Common myeloid progenitor, CD34-positive (primary cell): Measurements from ENCODE around the gene ASXL3.

Experiments
- CTCF ChIA-PET: fragments of 350-600 bp; sonication (Branson Sonifier 250); formaldehyde crosslinking; loops from one replicate; lab custom pipeline; 2021; ENCODE audit warnings: antibody characterized with exemption; lab: Charles Lee
- POLR2A ChIA-PET: fragments of 350-600 bp; sonication (Branson Sonifier 250); formaldehyde crosslinking; loops from one replicate; lab custom pipeline; 2021; ENCODE audit warnings: antibody characterized with exemption; lab: Charles Lee
- DNase-seq, 3 donors: peaks; one replicate each; pipeline versions ENCODE4 v3.0.0 to v3.0.0-alpha.2; 2013
- H3K27ac ChIP-seq, 2 experiments: 1 replicate in 1 of 2; 2 replicates in 1 of 2; pipeline ENCODE4 v1.7.0; 2013; ENCODE audit warnings: inconsistent platforms in 2 of 2, low read length in 2 of 2, mild to moderate bottlenecking in 2 of 2, low read depth in 1 of 2, moderate library complexity in 1 of 2; ENCODE audit not compliant: severe bottlenecking in 2 of 2, insufficient read depth in 1 of 2, poor library complexity in 1 of 2
- H3K27me3 ChIP-seq, 5 experiments: replicated peaks in 2 of 5; 1 replicate in 3 of 5; 2 replicates in 2 of 5; pipeline versions ENCODE4 v1.6.1 to v1.7.0; 2013; ENCODE audit warnings: low read length in 4 of 5, mild to moderate bottlenecking in 2 of 5, moderate library complexity in 2 of 5, inconsistent platforms in 1 of 5; ENCODE audit not compliant: insufficient read depth in 5 of 5, control insufficient read depth in 4 of 5
- H3K36me3 ChIP-seq, 4 experiments: 1 replicate in 2 of 4; 2 replicates in 2 of 4; pipeline versions ENCODE4 v1.6.1 to v1.7.0; 2013; ENCODE audit warnings: low read length in 3 of 4, control low read depth in 1 of 4, mild to moderate bottlenecking in 1 of 4; ENCODE audit not compliant: control insufficient read depth in 4 of 4, insufficient read depth in 4 of 4
- H3K4me1 ChIP-seq, 4 experiments: 1 replicate in 3 of 4; 2 replicates in 1 of 4; pipeline versions ENCODE4 v1.6.1 to v1.7.1; 2013; ENCODE audit warnings: low read length in 3 of 4, mild to moderate bottlenecking in 3 of 4, control low read depth in 1 of 4, inconsistent platforms in 1 of 4, moderate library complexity in 1 of 4; ENCODE audit not compliant: control insufficient read depth in 4 of 4, insufficient read depth in 4 of 4; ENCODE audit errors: control extremely low read depth in 1 of 4
- H3K4me3 ChIP-seq, 7 experiments: 1 replicate in 4 of 7; 2 replicates in 3 of 7; pipeline versions ENCODE4 v1.5.1 to v1.7.0; 2013; ENCODE audit warnings: mild to moderate bottlenecking in 7 of 7, low read length in 6 of 7, moderate library complexity in 6 of 7, inconsistent platforms in 2 of 7, low read depth in 2 of 7, control low read depth in 1 of 7; ENCODE audit not compliant: insufficient read depth in 4 of 7, control insufficient read depth in 1 of 7; ENCODE audit errors: extremely low read depth in 1 of 7
- H3K9me3 ChIP-seq, 5 experiments: 1 replicate in 4 of 5; 2 replicates in 1 of 5; pipeline versions ENCODE4 v1.6.1 to v1.7.1; 2013; ENCODE audit warnings: low read length in 4 of 5, mild to moderate bottlenecking in 2 of 5, inconsistent platforms in 1 of 5, low read depth in 1 of 5, moderate library complexity in 1 of 5; ENCODE audit not compliant: control insufficient read depth in 4 of 5, insufficient read depth in 2 of 5; ENCODE audit errors: control extremely low read depth in 1 of 5
- WGBS: methylation state at CpG from one replicate; pipeline ENCODE4 v1.1.5; 2013; ENCODE audit not compliant: insufficient coverage; 5-methylcytosine and 5-hydroxymethylcytosine counted together

ASXL3 gene

DNA sequence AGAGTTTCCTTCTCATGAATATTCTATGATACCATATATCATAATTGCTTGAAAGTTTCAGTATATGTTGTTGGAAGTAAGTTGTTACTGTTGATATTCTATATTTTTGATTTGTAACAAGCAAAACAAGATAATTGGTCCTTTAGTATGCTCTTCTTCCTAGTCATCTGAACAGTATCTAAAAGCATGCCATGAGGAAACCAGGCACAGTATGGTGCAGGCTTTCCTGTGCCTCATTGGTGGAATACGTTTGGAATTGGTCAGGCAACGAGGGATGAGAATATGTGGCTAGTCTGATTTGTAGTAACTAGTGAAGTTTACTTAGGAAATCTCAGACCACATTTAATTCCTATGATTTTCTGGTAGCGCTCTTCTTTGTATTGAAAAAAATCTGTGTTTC lies 22.8 kb downstream of the ASXL3 start:
- POLR2A ChIA-PET: no interaction called here
- H3K4me3 ChIP-seq: no peak overlapping the region
- H3K9me3 ChIP-seq: no peaks in the 10 kb centered on the region
- no peak overlapping the region for H3K27ac ChIP-seq
- no peaks in the 10 kb centered on the region for H3K4me1 ChIP-seq
- H3K36me3 ChIP-seq: no peaks in the 10 kb centered on the region
- 86% methylated on average over 1 of the region's 3 CpGs for WGBS
- H3K27me3 ChIP-seq: no peaks in the 10 kb centered on the region
- DNase-seq: no peak
- CTCF ChIA-PET: no interaction called here

DNA sequence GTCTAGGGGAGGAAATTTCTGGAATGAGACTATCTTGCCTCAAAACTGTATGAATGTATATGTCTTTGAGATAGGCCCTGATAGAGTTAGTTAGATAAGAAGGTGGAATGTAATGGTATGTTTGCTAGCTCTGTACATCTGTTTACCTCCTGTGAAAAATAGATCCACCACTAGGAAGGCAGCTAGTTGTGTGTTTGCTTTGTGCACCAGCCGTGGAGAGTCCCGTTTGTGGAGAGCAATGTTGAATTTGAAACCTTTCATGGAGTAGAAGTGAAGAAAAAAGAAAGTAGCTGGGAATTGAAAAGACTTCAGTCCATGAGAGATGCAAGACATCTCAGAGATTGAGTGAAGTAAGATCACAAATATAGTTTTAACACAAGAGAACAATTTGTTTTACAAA lies 25.4 kb downstream of the ASXL3 start:
- ChIA-PET CTCF (no interaction called here), POLR2A (no interaction called here)
- H3K36me3 ChIP-seq: no peaks in the 10 kb centered on the region
- DNase-seq: no peak
- no peaks in the 10 kb centered on the region for H3K9me3 ChIP-seq
- WGBS: 93% methylated on average over 2 of the region's 2 CpGs
- no peaks in the 10 kb centered on the region for H3K27me3 ChIP-seq
- H3K4me1 ChIP-seq: no peaks in the 10 kb centered on the region
- no peak overlapping the region for H3K27ac ChIP-seq
- no peak overlapping the region for H3K4me3 ChIP-seq

DNA sequence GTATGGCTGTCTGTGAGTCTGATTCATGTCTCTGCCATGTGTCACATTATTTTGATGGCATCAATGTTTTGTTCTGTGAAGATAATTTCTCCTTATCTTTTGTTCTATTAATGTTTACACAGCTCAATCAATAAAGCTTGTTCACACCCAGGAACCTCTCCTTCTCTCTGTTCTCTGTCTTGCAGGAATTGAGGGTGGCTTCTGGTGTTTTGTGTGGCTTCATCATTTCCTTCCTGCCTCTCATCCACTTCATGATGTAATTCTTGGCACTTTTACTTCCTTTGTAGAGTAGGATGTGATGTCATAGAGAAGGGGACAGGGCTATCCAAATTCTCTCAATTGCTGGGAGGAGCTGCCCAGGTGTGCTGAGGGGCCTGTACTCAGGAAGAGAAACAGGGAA lies 27.2 kb downstream of the ASXL3 start:
- Histone ChIP-seq H3K9me3 (no peaks in the 10 kb centered on the region), H3K27me3 (no peaks in the 10 kb centered on the region), H3K4me3 (no peak overlapping the region), H3K27ac (no peak overlapping the region), H3K4me1 (no peaks in the 10 kb centered on the region), H3K36me3 (no peaks in the 10 kb centered on the region)
- ChIA-PET POLR2A (no interaction called here), CTCF (no interaction called here)
- no peak for DNase-seq

DNA sequence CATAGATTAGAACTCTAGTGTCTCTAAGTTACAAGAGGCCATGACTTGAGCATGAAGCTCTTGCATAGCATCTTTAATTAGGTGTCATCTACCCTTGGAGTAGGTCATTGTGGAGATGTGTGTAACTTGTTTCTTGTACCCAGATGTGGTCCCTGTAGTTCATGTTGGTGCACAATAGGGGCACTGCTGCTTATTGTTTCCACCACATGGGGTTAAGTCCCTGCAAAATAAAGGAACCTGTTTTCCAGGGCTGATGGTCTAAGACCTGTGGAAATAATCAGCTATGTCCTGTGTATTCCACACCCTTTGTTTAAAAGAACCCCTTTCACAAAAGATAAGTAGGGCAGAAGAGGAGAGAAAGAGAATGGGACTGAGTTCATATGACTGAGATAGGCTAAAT lies 28.6 kb downstream of the ASXL3 start:
- POLR2A ChIA-PET: no interaction called here
- Histone ChIP-seq H3K4me1 (no peaks in the 10 kb centered on the region), H3K36me3 (no peaks in the 10 kb centered on the region), H3K27ac (no peak overlapping the region), H3K4me3 (no peak overlapping the region), H3K27me3 (no peaks in the 10 kb centered on the region), H3K9me3 (no peaks in the 10 kb centered on the region)
- DNase-seq: no peak
- CTCF ChIA-PET: no interaction called here

DNA sequence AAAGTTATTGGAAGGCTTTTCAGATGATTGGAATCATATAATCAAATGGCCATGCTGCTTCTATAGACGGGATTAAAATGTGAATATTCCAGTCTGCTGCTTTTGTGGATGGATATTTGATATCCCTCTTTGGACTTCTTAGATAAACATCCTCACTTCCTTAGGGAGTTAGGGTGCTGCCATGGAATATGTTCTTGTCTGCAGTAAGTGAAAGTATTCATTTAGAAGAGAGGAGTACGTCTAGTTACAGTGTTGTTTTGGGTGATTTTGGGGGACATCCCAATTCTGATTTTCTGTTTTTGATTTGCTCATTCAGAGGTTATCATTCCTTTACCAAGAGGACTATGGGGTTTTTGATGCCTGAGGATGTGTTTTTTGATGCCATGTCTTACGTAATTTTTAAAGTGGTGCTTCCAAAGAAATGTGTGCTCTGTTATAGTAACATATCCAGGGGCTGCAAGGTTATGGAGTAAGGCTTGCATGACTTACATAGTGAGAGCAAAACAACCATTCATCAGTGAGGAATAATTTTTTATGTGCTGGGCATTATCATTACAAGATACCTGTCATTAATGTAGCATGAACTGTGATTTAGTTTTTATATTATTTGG lies 33.6 kb downstream of the ASXL3 start:
- H3K4me1 ChIP-seq: no peaks in the 10 kb centered on the region
- no peaks in the 10 kb centered on the region for H3K9me3 ChIP-seq
- H3K27ac ChIP-seq: no peak overlapping the region
- CTCF ChIA-PET: no interaction called here
- DNase-seq: no peak
- no peaks in the 10 kb centered on the region for H3K36me3 ChIP-seq
- 93% methylated on average over 2 of the region's 3 CpGs for WGBS
- H3K4me3 ChIP-seq: no peak overlapping the region
- POLR2A ChIA-PET: no interaction called here
- H3K27me3 ChIP-seq: no peaks in the 10 kb centered on the region

DNA sequence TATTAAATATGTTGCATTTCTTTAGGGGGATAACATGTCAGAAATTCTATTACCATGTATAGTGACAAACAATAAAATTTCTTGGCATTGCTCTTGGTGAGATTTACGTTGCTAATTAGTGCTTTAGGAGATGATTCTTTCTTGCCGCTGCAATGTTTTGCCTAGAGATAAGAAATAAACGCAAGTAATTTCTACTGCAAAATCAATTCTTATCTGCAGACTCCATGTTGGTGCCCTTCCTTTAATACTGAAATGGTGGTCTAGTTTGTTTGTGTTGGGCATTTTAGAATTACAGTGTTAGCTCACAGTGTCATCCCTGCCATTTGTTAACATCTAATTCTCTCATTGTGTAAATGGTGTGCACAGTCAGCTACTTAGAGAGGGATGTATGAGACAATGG lies 34.6 kb downstream of the ASXL3 start:
- no peak overlapping the region for H3K4me3 ChIP-seq
- CTCF ChIA-PET: no interaction called here
- POLR2A ChIA-PET: no interaction called here
- H3K36me3 ChIP-seq: no peaks in the 10 kb centered on the region
- DNase-seq: no peak
- WGBS: no CpG with 5 or more reads among the region's 3 CpGs
- no peaks in the 10 kb centered on the region for H3K4me1 ChIP-seq
- no peaks in the 10 kb centered on the region for H3K27me3 ChIP-seq
- H3K9me3 ChIP-seq: no peaks in the 10 kb centered on the region
- H3K27ac ChIP-seq: no peak overlapping the region

DNA sequence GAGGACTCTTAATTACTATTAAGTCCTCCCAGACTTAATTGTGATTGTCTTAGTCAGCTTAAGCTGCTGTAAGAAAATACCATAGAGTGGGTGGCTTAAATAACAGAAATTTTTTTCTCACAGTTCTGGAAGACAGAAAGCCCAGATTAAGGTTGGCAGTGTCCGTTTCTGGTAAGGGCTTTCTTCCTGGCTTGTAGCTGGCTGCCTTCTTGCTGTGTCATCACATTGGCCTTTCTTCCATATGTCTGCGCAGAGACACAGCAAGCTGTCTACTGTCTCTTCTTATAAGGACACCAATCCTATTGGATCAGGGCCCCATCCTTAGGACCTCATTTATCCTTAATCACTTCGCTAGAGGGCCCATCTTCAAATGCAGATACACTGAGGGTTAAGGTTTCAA lies 38.5 kb downstream of the ASXL3 start:
- POLR2A ChIA-PET: no interaction called here
- WGBS: 80% methylated on average over 1 of the region's 3 CpGs

More for the DNA sequence above, 38.5 kb downstream of the ASXL3 start:
- no peaks in the 10 kb centered on the region for H3K4me1 ChIP-seq
- CTCF ChIA-PET: no interaction called here
- H3K27me3 ChIP-seq: no peaks in the 10 kb centered on the region
- DNase-seq: no peak
- no peak overlapping the region for H3K27ac ChIP-seq
- H3K9me3 ChIP-seq: no peaks in the 10 kb centered on the region
- no peaks in the 10 kb centered on the region for H3K36me3 ChIP-seq
- H3K4me3 ChIP-seq: no peak overlapping the region
